Keratinocyte (primary cell): Measurements from ENCODE around the gene FRY. TPM values are rescaled to one million over a fixed set of nuclear protein-coding genes. Genes with fewer than 3 reads are reported as not detected.

Experiments used
- DNase-seq: peaks from one replicate; pipeline ENCODE4 v3.0.0-alpha.2; 2011; ENCODE audit warnings: low read depth, missing footprints, low spot score
- FAIRE-seq: peaks from 2 replicates; lab custom pipeline; 2011; peaks lifted over from hg19 to GRCh38; lab: Jason Lieb, UNC
- H2AFZ ChIP-seq: 2 replicates; pipeline ENCODE4 v1.6.0; 2012; ENCODE audit warnings: low read length, control low read depth, inconsistent platforms; ENCODE audit not compliant: control insufficient read depth
- H3K27ac ChIP-seq: 2 replicates; pipeline ENCODE4 v1.5.1; 2011; ENCODE audit warnings: low read length; ENCODE audit not compliant: control insufficient read depth, insufficient read depth
- H3K27me3 ChIP-seq: 3 replicates; pipeline ENCODE4 v1.6.0; 2011; ENCODE audit warnings: low read length; ENCODE audit not compliant: control insufficient read depth, insufficient read depth; ENCODE audit errors: extremely low read depth
- H3K36me3 ChIP-seq, 2 experiments: 2 replicates in 1 of 2; 3 replicates in 1 of 2; pipeline ENCODE4 v1.5.1; 2011; ENCODE audit warnings: low read length in 2 of 2, mild to moderate bottlenecking in 1 of 2; ENCODE audit not compliant: control insufficient read depth in 2 of 2, insufficient read depth in 2 of 2; ENCODE audit errors: extremely low read depth in 1 of 2
- H3K4me1 ChIP-seq: 3 replicates; pipeline ENCODE4 v1.5.1; 2011; ENCODE audit warnings: low read length; ENCODE audit not compliant: control insufficient read depth, insufficient read depth; ENCODE audit errors: extremely low read depth
- H3K4me2 ChIP-seq: 3 replicates; pipeline ENCODE4 v1.6.0; 2011; ENCODE audit warnings: low read depth, low read length; ENCODE audit not compliant: control insufficient read depth, insufficient read depth; ENCODE audit errors: extremely low read depth
- H3K4me3 ChIP-seq, 3 experiments: fragments of 200-600 bp in 1 of 3; sonication (generic) in 1 of 3; 2 replicates in 2 of 3; 3 replicates in 1 of 3; pipeline ENCODE4 v1.5.1; 2011 to 2016; ENCODE audit warnings: low read length in 3 of 3, mild to moderate bottlenecking in 3 of 3, control low read depth in 2 of 3, inconsistent platforms in 1 of 3, low read depth in 1 of 3, mixed read lengths in 1 of 3, mixed run types in 1 of 3, moderate library complexity in 1 of 3; ENCODE audit not compliant: control insufficient read depth in 2 of 3, insufficient read depth in 2 of 3; ENCODE audit errors: extremely low read depth in 1 of 3
- H3K79me2 ChIP-seq: 2 replicates; pipeline ENCODE4 v1.6.0; 2012; ENCODE audit warnings: low read length; ENCODE audit not compliant: control insufficient read depth, insufficient read depth
- H3K9ac ChIP-seq: 3 replicates; pipeline ENCODE4 v1.6.0; 2011; ENCODE audit warnings: low read length; ENCODE audit not compliant: control insufficient read depth, insufficient read depth; ENCODE audit errors: extremely low read depth
- H3K9me1 ChIP-seq: 3 replicates; pipeline ENCODE4 v1.6.0; 2011; ENCODE audit warnings: low read length; ENCODE audit not compliant: control insufficient read depth, insufficient read depth; ENCODE audit errors: extremely low read depth
- H3K9me3 ChIP-seq: 2 replicates; pipeline ENCODE4 v1.5.1; 2012; ENCODE audit warnings: low read depth, low read length; ENCODE audit not compliant: control insufficient read depth
- H4K20me1 ChIP-seq: 3 replicates; pipeline ENCODE4 v1.6.0; 2011; ENCODE audit warnings: low read length; ENCODE audit not compliant: control insufficient read depth, insufficient read depth; ENCODE audit errors: extremely low read depth
- CTCF ChIP-seq, 3 experiments: IDR thresholded peaks in 1 of 3; conservative IDR thresholded peaks in 1 of 3; optimal IDR thresholded peaks in 1 of 3; 2 replicates in 2 of 3; 3 replicates in 1 of 3; pipeline versions ENCODE3 to v1.5.1; 2011; ENCODE audit warnings: low read length in 3 of 3, mild to moderate bottlenecking in 3 of 3, moderate library complexity in 2 of 3, control low read depth in 1 of 3, inconsistent platforms in 1 of 3; ENCODE audit not compliant: insufficient read depth in 2 of 3; ENCODE audit errors: extremely low read depth in 1 of 3
- EZH2 ChIP-seq: IDR thresholded peaks from one replicate; pipeline ENCODE4 v1.6.1; 2012; ENCODE audit warnings: inconsistent platforms, mild to moderate bottlenecking, low read length, moderate library complexity
- dilution Hi-C: fragments of 300-500 bp; cut with MboI; formaldehyde crosslinking; loops from one replicate; pipeline ENCODE4 v1.7.0; 2020; ENCODE audit warnings: low sequenced_read_pairs; ENCODE audit not compliant: extremely low pct_ligation_motif_present
- polyA plus RNA-seq, 5 experiments: library from polyadenylated mRNA; depleted of rRNA in 3 of 5; stranded (reverse) in 3 of 5; stranded (forward) in 1 of 5; unstranded in 1 of 5; fragments of >200 nt; gene quantifications; 1 replicate in 1 of 5; 2 replicates in 3 of 5; 3 replicates in 1 of 5; pipeline versions ENCODE4 v1.2.1 to v1.2.3, GENCODE V29; 2011 to 2012; ENCODE audit warnings: missing spikeins in 2 of 5, low read depth in 1 of 5, low replicate concordance in 1 of 5

Gene FRY
- polyA plus RNA-seq, 1 donor (not counting 4 experiments of a cell fraction or from before 2014, with no cell fraction given), result 0.80 TPM

- no peak for TF ChIP-seq CTCF (optimal IDR thresholded peaks at IDR 0.05 in 1 of 3, IDR thresholded peaks at IDR 0.05 in 1 of 3, conservative IDR thresholded peaks at IDR 0.05 in 1 of 3; ENCODE audit: extremely low read depth in 1 of 3, insufficient read depth in 2 of 3, low read length in 3 of 3)
- no peak for TF ChIP-seq EZH2
- no peaks in the 10 kb centered on the region for H4K20me1 ChIP-seq
- no peak overlapping the region for H3K4me3 ChIP-seq
- no peaks in the 10 kb centered on the region for H3K79me2 ChIP-seq
- no peaks in the 10 kb centered on the region for H3K9me3 ChIP-seq
- no peak overlapping the region for H3K4me2 ChIP-seq
- no peak for DNase-seq
- H3K36me3 ChIP-seq, result no peaks in the 10 kb centered on the region
- dilution Hi-C loops, result no loop called here
- H3K9ac ChIP-seq, result no peak overlapping the region
- no peaks in the 10 kb centered on the region for H3K27me3 ChIP-seq
- H2AFZ ChIP-seq, result no peak overlapping the region
- H3K9me1 ChIP-seq, result no peaks in the 10 kb centered on the region
- FAIRE-seq, result no peak
- peaks cover 5% of the 10 kb centered on the region for H3K4me1 ChIP-seq
- H3K27ac ChIP-seq, result no peak overlapping the region
These were observed 1.2 kb downstream of the FRY start for GRCh38 chr13:32032759-32033158.

DNA sequence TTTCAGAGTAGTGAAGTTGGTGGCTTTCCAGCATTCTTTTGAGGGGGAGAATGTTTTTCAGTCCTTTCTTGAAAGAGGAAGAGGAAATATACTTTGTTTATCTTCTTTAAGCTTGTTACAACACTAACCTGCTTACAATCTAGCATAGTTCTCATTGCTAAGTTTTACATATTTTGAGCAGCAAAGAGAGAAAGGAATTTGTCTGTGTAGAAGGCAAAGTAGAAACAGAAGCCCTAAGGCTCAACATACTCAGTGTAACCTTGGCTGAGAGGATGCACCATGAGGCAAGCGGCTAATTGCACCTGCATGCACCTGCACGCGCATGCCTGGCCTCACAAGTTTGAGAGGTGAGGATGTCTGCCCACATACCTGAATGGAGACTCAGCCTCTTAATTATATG, 2.2 kb downstream of the FRY start:
- Histone ChIP-seq H3K9ac (no peak overlapping the region), H3K4me1 (peaks cover 5% of the 10 kb centered on the region), H4K20me1 (no peaks in the 10 kb centered on the region), H3K4me3 (no peak overlapping the region), H3K9me1 (no peaks in the 10 kb centered on the region), H3K4me2 (no peak overlapping the region), H3K27ac (no peak overlapping the region), H3K79me2 (no peaks in the 10 kb centered on the region), H3K36me3 (no peaks in the 10 kb centered on the region), H2AFZ (no peak overlapping the region), H3K27me3 (no peaks in the 10 kb centered on the region), H3K9me3 (no peaks in the 10 kb centered on the region)
- dilution Hi-C loops, result no loop called here
- TF ChIP-seq EZH2 (no peak), CTCF (optimal IDR thresholded peaks at IDR 0.05 in 1 of 3, IDR thresholded peaks at IDR 0.05 in 1 of 3, conservative IDR thresholded peaks at IDR 0.05 in 1 of 3; ENCODE audit: extremely low read depth in 1 of 3, insufficient read depth in 2 of 3, low read length in 3 of 3) (no peak)
- DNase-seq (no peak), FAIRE-seq (no peak)
